DMS153 treated with DMSO at 0.1 percent for 48 hours (cell line): ENCODE results near the gene SLC16A2.
"Not testable (repeated sequence)": the region's sequence is repeated elsewhere in the genome, so short reads cannot be mapped to it uniquely, and the experiment has no call there.

Experiments
- DNase-seq: peaks from one replicate; lab custom pipeline; 2025; ENCODE audit not compliant: unreplicated experiment; lab: John Stamatoyannopoulos, UW

The SLC16A2 gene

GRCh38 chrX:74506317-74507115, 85.2 kb downstream of the SLC16A2 start:
- DNase-seq, result no peak

DNA sequence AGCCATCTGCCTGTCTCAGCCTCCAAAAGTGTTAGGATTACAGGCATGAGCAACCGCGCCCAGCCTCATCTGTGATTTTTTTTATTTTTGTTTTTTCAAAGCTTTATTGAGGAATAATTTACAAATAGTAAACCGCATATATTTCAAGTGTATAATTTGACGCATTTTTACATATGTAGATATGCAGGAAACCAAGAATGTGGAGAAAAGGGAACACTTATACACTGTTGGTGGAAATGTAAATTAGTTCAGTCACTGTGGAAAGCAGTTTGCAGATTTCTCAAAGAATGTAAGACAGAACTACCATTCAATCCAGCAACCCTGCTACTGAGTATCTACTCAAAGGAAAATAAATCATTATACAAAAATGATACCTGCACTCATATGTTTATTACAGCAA, 85.9 kb downstream of the SLC16A2 start:
- no peak for DNase-seq

- no peak for DNase-seq
These were observed 88.7 kb downstream of the SLC16A2 start for GRCh38 chrX:74509989-74510388.

DNA sequence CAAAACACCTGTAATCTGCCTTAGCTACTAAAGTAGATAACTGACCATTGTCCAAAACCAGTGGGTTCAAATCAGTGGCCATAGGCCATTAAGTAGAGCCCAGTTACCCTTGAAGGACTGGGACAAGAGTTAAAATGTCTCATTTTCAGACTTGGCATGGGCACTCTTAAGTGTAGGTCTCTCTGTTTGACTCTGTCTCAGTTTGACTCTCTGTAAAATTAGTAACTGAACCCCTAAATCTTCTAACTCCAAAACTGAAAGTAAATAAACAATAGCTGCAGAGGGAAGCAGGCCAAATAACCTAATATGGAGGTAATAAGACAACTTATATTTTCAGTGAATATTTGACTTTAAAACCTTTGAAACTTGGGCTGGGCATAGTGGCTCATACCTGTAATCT, 89.1 kb downstream of the SLC16A2 start:
- DNase-seq, result no peak

DNA sequence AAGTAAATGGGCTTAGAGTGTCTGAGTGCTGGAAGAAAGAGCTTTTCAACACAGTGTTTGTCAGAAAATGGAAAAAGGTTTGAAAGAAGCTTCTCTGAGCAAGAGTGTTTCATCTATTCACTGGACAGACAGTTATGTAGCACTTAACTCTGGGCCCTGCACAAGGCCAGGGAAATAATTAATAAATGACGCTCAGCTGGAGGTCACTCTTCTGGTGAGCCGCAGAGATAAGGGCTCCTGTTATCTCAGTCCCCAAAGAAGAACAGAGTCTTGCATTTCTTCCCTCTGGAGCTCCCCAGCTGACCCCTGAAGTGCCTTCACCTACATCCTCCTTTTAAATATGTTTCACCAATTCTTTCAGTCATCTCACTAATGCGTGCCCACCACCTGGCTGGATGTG, 90.4 kb downstream of the SLC16A2 start:
- no peak for DNase-seq

GRCh38 chrX:74514384-74514783, 93.1 kb downstream of the SLC16A2 start:
- DNase-seq, result no peak

DNA sequence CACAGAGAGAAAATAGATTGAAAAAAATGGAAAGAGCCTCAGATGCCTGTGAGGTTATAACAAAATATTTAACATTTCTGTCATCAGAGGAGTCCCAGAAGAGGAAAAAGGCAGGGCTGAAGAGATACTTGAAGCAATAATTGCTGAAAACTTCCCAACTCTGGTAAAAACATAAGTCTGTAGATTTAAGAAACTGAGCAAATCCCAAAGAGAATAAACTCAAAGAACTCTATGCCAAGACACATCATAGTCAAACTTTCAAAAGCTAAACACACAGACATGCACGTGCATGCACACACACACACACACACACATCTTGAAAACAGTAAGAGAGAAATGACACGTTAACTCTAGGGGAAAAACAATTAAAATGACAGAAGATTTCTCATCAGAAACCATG, 94.1 kb downstream of the SLC16A2 start:
- DNase-seq, result no peak

DNA sequence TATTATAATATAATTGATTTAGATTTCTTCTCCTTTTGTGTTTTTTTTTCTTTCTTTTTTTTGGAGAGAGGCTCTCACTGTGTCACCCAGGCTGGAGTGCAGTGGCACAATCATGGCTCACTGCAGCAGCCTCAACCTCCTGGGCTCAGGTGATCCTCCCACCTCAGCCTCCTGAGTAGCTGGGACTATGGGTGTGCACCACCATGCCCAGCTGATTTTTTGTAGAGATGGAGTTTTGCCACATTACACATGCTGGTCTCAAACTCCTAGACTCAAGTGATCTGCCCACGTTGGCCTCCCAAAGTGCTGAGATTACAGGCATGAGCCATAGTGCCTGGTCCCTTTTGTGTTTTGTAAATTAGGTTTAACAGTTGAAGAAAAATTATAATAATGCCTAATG, 94.7 kb downstream of the SLC16A2 start:
- not testable (repeated sequence) for DNase-seq

- no peak for DNase-seq
These were observed 98.6 kb downstream of the SLC16A2 start for GRCh38 chrX:74519870-74520269.

GRCh38 chrX:74520291-74520690, 99.0 kb downstream of the SLC16A2 start:
- DNase-seq, result no peak

DNA sequence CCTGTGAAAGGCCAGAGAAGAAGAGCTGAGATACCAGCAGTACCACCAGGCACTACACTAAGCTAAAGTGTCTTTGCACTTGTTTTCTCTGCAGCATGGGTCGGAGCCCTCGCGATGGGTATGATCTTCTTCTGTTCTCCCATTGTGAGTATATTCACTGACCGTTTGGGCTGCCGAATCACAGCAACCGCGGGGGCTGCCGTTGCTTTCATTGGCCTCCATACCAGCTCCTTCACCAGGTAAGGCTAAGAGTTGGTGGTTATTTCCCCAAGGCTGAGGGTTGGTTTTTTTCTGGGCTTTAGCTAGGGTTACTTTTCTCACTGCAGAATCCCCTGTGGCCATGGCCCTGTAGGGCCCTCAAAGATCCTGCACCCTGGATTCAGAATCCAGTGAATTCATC, 99.6 kb downstream of the SLC16A2 start:
- DNase-seq, result no peak

GRCh38 chrX:74521961-74522751, 100.9 kb downstream of the SLC16A2 start:
- no peak for DNase-seq

DNA sequence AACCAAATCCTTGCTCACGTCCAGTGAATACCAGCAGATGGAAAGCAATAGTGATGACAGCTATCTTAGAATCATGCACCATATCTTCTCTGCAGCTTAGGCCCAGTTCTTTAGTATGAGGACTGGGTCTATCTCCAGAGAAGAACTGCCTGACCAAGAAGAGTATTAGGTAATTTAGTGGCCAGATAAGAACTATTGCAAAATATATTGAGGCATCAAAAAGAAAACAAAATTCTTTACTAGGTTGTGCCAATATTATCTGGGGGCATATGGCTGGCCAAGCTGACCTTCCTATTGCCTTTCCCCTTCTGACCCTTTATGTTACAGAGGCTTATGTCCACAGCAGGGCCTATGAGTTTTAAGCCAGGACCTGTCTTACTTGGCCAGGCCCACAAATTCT, 101.9 kb downstream of the SLC16A2 start:
- no peak for DNase-seq

- no peak for DNase-seq
These were observed 102.8 kb downstream of the SLC16A2 start for GRCh38 chrX:74523870-74524735.

- no peak for DNase-seq
These were observed 103.8 kb downstream of the SLC16A2 start for GRCh38 chrX:74525116-74525515.

DNA sequence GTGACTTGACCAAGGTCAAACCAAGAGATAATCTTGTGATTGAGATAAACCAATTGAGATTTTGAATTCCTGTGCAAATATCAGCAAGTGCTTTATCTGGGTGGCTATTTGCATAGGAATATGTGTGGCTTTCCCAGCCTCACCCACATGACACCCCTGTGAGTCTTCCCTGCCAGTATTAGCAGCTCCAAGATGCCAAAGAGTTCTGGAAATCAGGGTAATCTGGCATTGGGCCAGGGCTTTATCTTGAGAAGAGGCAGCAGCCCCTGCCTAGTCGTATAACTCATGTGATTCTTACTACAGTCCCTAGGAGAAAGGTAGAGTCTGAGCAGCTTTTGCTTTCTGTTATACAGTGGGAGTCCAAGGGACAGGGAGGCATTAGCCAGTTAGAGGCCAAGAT, 105.5 kb downstream of the SLC16A2 start:
- DNase-seq, result no peak

DNA sequence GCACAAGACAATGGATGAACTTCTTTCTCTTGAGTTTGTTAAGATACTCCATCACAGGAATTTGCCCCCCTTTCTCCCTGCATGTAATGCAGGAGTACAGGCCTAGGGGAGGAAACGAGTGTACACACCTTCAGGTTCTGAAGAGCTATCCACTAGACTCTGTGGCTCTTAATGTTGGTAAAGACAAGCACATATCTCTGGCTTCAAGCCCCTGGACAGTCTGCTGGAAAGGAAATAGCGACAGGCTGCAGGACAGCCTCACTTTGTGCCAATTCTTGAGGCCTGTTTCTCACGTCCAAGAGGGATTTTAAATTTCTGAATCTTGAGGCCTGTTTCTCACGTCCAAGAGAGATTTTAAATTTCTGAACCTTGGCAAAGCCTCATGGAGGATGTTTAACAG, 106.1 kb downstream of the SLC16A2 start:
- no peak for DNase-seq

DNA sequence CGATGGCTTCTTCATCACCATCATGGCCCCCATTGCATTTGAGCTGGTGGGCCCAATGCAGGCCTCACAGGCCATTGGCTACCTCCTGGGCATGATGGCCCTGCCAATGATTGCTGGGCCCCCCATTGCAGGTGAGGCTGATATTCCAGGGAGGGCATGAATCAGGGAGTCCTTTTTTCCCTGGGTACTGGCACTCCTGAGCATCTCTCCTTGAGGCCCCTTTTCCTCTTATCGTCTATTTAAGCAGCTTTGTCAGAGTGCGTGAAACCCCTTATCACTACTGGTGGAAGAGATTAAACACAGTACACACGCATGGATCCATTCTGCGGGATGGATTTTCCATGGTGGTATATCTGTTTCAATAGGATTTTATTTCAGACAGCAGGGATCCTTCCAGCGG, 108.0 kb downstream of the SLC16A2 start:
- no peak for DNase-seq

- DNase-seq, result no peak
These were observed 109.8 kb downstream of the SLC16A2 start for GRCh38 chrX:74531081-74531480.

GRCh38 chrX:74534569-74535038, 113.3 kb downstream of the SLC16A2 start:
- DNase-seq, result no peak

DNA sequence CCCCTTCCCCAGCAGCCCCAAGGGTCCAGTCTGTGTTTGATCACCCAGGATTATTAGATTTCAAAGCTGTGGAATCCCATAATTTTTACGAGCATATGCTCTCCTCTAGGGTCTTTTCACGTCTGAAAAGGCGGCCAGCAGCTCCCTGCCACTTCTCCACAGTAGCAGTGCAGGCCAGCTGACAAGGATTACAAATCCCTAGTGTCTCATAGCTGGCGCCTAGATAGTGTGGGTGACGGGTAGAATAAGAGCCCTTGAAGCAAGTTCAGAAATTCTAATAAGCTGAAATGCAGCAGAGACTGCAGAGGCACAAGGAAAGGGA, 113.8 kb downstream of the SLC16A2 start:
- DNase-seq, result no peak
